ENCODE measurements around the gene PKP1. TPM values are rescaled to one million over a fixed set of nuclear protein-coding genes. Genes with fewer than 3 reads are reported as not detected.

The PKP1 gene
- total RNA-seq, 2 experiments from 2014 or later: not detected

GRCh38 chr1:201376464-201377374 is 93.4 kb downstream of the PKP1 start:
- Mint-ChIP-seq H3K9me3 (ENCODE audit: low read depth) (no peaks in the 10 kb centered on the region), H3K27ac (no peak overlapping the region), H3K36me3 (no peaks in the 10 kb centered on the region), H3K27me3 (peaks cover 10% of the 10 kb centered on the region), H3K4me3 (no peak overlapping the region), H3K4me1 (no peaks in the 10 kb centered on the region)
- DNase-seq: no peak
- CTCF ChIA-PET: interaction anchor here (1.5 to 1.8 kb wide), 2 partner anchors 9 to 16 kb away, joined by 4 to 5 read pairs; no protein-coding TSS in a partner anchor
- peak; percentile 57 for ATAC-seq

- no peaks in the 10 kb centered on the region for H3K4me1 Mint-ChIP-seq
- H3K9me3 Mint-ChIP-seq (ENCODE audit: low read depth): no peaks in the 10 kb centered on the region
- CTCF ChIA-PET: no interaction called here
- no peaks in the 10 kb centered on the region for H3K36me3 Mint-ChIP-seq
- H3K27me3 Mint-ChIP-seq: peaks cover 2% of the 10 kb centered on the region
- no peak within 1 kb of the TSS for H3K27ac Mint-ChIP-seq
- no peak within 1 kb of the TSS for H3K4me3 Mint-ChIP-seq
- DNase-seq (no peak), ATAC-seq (no peak)
These were observed 94.3 kb downstream of the PKP1 start, which contains the start of gene TNNT2 for GRCh38 chr1:201377611-201378092. TSS of gene TNNT2 (minus strand) at chr1:201377680. CDS start at chr1:201373254, 4,426 bp downstream.

GRCh38 chr1:201378804-201379203 is 95.5 kb downstream of the PKP1 start:
- Mint-ChIP-seq H3K4me1 (no peaks in the 10 kb centered on the region), H3K27me3 (peaks cover 4% of the 10 kb centered on the region), H3K36me3 (no peaks in the 10 kb centered on the region), H3K27ac (no peak overlapping the region), H3K9me3 (ENCODE audit: low read depth) (no peaks in the 10 kb centered on the region), H3K4me3 (no peak overlapping the region)
- DNase-seq: no peak
- CTCF ChIA-PET: no interaction called here
- ATAC-seq: no peak

GRCh38 chr1:201379733-201380242 is 96.5 kb downstream of the PKP1 start:
- CTCF ChIA-PET: no interaction called here

GRCh38 chr1:201381130-201381529 is 97.8 kb downstream of the PKP1 start:
- CTCF ChIA-PET: no interaction called here
- DNase-seq (no peak), ATAC-seq (no peak)
- Mint-ChIP-seq H3K4me1 (no peaks in the 10 kb centered on the region), H3K27me3 (peaks cover 5% of the 10 kb centered on the region), H3K9me3 (ENCODE audit: low read depth) (no peaks in the 10 kb centered on the region), H3K27ac (no peak overlapping the region), H3K4me3 (no peak overlapping the region), H3K36me3 (no peaks in the 10 kb centered on the region)

More at GRCh38 chr1:201379733-201380242, 96.5 kb downstream of the PKP1 start:
- ATAC-seq (no peak), DNase-seq (no peak)
- no peaks in the 10 kb centered on the region for H3K9me3 Mint-ChIP-seq (ENCODE audit: low read depth)
- H3K36me3 Mint-ChIP-seq: no peaks in the 10 kb centered on the region
- no peaks in the 10 kb centered on the region for H3K4me1 Mint-ChIP-seq
- no peak overlapping the region for H3K4me3 Mint-ChIP-seq
- no peak overlapping the region for H3K27ac Mint-ChIP-seq
- H3K27me3 Mint-ChIP-seq: peaks cover 5% of the 10 kb centered on the region

Other genes starting within 250 kb of the PKP1 start
- gene CACNA1S, start 171.1 kb upstream of the PKP1 start, total RNA-seq: not detected
- not detected for gene ASCL5, start 156.3 kb upstream of the PKP1 start, total RNA-seq
- gene TMEM9, start 129.0 kb upstream of the PKP1 start, total RNA-seq: 10 to 100 TPM; 10.7 to 14.6 TPM
- not detected for gene IGFN1, start 92.7 kb upstream of the PKP1 start, total RNA-seq
- gene TNNT2, start 94.2 kb downstream of the PKP1 start, total RNA-seq: not detected
- not detected for gene LAD1, start 115.8 kb downstream of the PKP1 start, total RNA-seq
- gene TNNI1, start 138.2 kb downstream of the PKP1 start, total RNA-seq: not detected
- 10 to 100 TPM; 12.9 to 23.5 TPM for gene PHLDA3, start 185.7 kb downstream of the PKP1 start, total RNA-seq
- 10 to 100 TPM; 71.7 to 78.3 TPM for gene CSRP1, start 223.6 kb downstream of the PKP1 start, total RNA-seq

Measured in activated CD8-positive, alpha-beta memory T cell treated with anti-CD3 and anti-CD28 coated beads, Interleukin-2, amount 10 ng/mL, durations not matched to agents 7 days and 5 days (primary cell).